NCI-H2081 treated with DMSO at 0.1 percent for 48 hours (cell line): ENCODE data around the gene DECR2.
"Not testable (repeated sequence)": the region's sequence is repeated elsewhere in the genome, so short reads cannot be mapped to it uniquely, and the experiment has no call there.

Experiments
- DNase-seq: peaks from one replicate; lab custom pipeline; 2025; lab: John Stamatoyannopoulos, UW

Gene DECR2

DNA sequence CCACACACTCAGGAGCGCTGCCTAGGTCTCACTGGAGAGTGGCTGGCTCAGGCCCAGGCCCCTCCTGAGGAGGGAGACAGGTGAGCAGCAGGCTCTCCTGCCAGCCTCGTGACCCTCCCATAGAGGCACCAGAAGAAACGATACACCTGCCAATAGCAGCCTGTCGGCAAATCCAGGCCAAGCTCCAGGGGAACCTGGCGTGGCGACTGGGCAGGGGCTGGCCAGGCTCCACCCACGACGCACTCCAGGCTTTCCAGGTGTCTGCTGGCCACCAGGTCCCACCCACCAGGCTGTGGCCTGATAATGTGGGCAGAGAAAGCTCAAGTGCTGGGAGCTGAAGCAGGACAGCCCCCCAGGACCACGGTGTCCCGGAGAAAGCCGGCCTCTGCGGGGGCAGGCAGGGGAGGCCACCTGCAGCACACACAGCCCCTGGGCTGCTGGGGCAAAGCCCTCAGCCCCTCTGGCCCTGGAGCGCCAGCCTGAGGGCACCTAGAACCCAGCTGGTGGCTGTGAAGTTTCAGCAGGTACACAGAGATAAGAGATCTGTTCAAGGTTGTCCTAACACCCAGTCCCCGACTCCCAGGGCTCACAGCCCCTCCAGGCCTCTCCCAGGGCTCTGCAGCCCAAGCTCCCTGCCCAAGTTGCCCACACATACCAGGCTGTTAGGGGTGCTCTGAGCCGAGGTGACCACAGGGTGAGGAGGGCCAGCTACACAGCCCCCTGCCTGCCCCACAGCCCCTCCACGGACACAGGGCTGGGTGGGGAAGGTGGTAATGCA is 22.3 kb upstream of the DECR2 start:
- DNase-seq = peak; percentile 76

GRCh38 chr16:379961-380761 is 21.5 kb upstream of the DECR2 start:
- no peak for DNase-seq

GRCh38 chr16:380762-381011 is 21.0 kb upstream of the DECR2 start:
- no peak for DNase-seq

- no peak for DNase-seq
These were observed 20.5 kb upstream of the DECR2 start for GRCh38 chr16:381012-381788.

DNA sequence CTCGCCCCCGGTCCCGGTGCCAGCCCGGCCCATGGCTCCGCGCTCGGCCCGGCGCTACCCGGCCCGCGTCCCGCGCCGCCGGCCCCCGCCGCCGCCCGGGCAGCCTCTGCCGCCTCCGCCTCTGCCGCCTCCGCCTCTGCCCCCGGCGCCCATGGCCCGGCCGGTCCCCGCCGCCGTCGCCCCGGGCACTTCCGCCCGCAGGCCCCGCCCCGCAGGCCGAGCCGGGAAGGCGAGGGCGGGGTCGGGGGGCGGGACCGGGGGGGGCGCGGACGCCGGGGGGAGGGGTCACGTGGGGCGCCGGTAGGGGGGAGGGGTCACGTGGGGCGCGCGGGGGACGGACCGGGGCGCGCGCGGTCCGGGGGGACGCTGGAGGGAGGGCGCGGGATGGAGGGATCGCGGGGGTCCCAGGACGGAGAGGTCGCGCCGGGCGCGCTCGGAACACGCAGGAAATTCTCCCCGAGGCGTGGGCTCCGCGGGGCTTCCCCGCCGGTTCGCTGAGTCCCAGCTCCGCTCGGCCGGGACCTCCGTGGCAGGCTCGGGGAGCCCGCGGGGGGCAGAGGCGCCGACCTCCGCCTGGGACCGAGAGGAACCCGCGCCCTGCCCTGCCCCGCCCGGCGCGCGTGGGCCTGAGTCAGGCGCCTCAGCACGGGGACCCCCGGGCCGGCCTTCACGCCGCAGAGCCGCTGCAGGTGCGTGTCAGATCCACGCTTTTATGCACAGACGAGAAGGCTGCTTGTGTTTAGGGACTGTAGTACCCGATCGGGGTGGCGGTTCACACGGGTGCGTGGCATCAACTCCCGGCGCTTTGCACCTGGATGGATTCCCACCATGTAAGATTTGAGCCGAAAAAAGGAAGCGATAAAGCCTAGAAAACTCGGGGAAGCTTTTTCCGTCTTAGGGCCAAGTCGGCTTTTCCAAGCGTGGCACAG is 19.6 kb upstream of the DECR2 start, which contains the start of gene PGAP6:
Gene PGAP6, minus strand, starts transcription at position 190 of the 929 bp plus-strand sequence. Its CDS starts 157 bp downstream, at position 33.
- DNase-seq = no peak

DNA sequence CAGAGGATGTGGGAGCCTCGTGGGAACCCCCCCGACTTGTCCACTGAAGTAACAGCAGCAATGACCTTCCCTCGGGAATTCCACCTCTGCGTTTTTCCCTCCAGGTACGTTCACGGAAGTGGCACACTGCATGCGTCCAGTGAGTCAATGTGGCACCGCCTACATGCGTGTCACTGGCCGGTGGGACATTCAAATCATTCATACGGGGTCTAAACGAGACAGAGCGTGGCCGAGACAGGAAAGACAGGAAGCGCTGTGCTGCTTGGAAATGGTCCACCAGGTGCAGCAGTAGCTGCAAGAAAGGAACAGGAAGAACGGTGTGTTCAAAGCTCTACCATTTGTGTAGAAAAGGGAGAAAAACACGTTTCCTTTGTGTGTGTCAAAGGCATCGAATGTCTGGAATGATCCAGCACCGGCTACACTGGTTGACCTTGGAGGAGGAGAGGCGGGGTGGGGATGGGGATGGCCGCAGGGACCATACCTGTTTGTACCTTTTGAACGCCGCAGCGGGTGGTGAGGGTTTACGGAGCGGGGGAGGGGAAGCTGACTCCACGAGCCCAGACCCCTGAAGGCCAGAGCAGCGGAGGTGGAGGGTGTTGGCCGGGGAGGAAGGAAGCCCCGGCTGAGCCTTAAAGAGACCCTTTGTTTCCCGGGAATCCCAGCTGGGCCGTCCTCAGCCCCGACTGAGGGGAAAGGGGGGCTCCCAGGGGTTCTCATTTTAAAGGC is 18.2 kb upstream of the DECR2 start:
- no peak for DNase-seq

DNA sequence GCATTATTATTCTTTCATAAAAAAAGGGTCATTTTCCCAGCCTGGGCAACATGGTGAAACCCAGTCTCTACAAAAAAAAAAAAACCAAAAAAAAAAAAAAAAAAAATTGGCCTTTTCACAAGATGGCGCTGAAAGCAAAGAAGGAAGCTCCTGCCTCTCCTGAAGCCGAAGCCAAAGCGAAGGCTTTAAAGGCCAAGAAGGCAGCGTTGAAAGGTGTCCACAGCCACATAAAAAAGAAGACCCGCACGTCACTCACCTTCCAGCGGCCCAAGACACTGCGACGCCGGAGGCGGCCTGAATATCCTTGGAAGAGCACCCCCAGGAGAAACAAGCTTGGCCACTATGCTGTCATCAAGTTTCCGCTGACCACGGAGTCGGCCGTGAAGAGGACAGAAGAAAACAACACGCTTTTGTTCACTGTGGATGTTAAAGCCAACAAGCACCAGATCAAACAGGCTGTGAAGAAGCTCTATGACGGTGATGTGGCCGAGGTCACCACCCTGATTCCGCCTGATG is 15.0 kb upstream of the DECR2 start:
- no peak for DNase-seq

DNA sequence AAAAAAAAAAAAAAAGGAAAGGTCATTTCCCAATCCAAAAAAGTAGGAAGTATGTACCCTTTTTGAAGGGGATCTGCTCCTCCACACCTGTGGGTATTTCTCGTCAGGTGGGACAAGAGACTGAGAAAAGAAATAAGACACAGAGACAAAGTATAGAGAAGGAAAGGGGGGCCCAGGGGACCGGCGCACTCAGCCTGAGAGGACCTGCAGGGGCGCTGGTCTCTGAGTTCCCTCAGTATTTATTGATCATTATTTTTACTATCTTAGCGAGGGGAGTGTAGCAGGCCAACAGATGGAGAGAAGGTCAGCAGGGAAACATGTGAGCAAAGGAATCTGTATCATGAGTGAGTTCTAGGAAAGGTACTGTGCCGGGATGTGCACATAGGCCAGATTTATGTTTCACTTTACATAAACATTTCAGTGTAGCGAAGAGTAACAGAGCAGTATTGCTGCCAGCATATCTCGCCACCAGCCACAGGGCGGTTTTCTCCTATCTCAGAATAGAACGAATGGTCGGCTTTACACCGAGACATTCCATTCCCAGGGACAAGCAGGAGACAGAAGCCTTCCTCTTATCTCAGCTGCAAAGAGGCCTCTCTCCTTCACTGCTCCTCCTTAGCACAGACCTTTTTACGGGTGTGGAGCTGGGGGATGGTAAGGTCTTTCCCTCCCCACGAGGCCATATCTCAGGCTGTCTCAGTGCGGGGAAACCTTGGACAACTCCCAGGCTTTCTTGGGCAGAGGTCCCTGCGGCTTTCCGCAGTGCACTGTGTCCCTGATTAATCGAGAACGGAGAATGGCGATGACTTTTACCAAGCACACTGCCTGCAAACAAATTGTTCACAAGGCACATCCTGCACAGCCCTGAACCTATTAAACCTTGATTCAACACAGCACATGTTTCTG is 13.7 kb upstream of the DECR2 start:
- not testable (repeated sequence) for DNase-seq

- no peak for DNase-seq
These were observed 12.3 kb upstream of the DECR2 start for GRCh38 chr16:389352-389751.

- DNase-seq = peak; percentile 23
These were observed 9.8 kb upstream of the DECR2 start for GRCh38 chr16:391885-392335.

- no peak for DNase-seq
These were observed 9.1 kb upstream of the DECR2 start for GRCh38 chr16:392450-393030.

DNA sequence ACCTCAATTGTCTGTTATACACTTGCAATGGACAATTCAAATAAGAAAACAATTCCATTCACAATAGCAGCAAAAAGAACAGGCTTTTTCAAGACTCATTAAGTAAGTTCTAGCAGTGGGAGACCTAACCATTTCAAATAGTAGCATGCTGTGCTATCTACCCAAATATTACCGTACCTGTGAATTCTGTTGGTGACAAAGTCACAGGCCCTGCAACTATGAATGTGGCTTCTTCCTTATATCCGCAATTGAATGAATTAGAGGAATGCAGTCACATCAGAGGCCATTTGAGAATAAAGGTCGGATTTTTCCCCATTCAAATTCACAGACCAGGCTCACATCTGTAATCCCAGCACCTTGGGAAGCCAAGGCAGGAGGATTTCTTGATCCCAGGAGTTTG is 5.5 kb upstream of the DECR2 start:
- no peak for DNase-seq

DNA sequence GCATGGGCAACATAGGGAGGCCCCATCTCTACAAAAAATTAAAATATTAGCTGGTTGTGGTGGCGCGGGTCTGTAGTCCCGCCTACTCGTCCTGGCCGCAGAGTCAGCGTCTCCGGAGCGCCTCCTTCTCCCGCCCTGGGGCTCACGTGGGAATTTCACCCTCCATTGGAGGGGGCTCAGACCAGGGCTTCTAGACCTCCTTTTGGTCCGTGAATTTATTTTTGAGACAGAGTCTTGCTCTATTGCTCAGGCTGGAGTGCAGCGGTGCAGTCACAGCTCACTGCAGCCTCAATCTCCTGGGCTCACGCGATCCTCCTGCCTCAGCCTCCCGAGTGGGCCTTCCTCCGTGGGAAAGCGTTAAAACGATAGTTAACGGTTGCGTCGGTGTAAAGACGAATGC is 5.1 kb upstream of the DECR2 start:
- DNase-seq = no peak

DNA sequence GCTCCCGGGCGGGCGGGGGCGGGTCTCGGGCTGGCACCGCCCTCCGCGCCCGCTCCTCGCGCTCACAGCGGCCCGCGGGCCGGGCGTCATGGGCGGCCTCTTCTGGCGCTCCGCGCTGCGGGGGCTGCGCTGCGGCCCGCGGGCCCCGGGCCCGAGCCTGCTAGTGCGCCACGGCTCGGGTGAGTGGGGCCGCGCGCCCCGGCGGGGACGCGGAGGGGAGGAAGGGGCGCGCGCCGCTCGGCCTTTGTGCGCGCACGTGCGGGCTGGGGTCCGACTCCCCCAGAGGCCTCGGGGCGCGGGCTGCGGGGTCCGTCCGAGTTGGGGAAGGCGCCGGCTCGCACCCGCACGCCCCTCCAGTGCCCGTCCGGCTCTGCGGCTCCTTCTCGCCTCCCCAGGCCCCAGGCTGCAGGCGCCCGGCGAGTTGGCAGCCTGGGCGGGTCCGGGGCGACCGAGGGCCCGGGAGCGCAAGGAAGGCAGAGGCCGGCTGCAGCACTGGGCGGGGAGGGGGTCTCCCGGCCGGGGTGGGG is 4.5 kb upstream of the DECR2 start, which contains the start of gene NME4:
Gene NME4, plus strand, starts transcription at position 65 of the 527 bp plus-strand sequence. Its CDS starts 24 bp downstream, at position 89.
- DNase-seq = no peak

GRCh38 chr16:397736-398332 is 3.9 kb upstream of the DECR2 start:
- no peak for DNase-seq

DNA sequence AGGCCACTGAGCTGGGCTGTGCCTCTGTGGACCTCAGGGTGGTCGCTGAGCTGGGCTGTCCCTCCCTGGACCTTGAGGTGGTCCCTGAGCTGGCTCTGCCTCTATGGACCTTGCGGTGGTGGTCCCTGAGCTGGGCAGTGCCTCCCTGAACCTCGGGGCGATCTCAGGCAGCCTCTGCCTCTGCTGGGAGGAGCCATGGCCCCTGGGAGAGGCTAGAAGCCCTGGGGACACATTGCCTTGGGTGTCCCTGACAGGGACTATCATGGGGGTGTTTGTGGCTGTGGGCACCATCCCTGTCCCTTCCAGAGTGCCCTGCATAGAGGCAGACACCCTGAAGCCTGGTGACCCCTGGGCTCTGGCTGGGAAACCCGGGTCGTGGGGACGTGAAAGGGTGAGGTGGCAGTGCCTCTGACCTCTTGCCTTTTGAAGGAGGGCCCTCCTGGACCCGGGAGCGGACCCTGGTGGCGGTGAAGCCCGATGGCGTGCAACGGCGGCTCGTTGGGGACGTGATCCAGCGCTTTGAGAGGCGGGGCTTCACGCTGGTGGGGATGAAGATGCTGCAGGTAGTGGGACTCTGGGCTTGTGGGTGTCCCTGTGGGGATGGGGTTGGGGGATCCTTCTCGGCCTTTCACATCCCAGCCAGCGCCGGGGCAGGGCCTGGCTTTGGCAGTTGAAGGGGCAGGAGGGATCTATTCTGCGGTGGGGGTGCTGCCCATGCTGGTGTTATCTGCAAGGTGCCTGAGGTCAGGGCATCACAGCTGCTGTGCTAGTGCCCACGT is 2.9 kb upstream of the DECR2 start:
- no peak for DNase-seq

GRCh38 chr16:399340-400019 is 2.2 kb upstream of the DECR2 start:
- no peak for DNase-seq
